ENCODE results near the gene HLA-B.
"Not testable (repeated sequence)": the region's sequence is repeated elsewhere in the genome, so short reads cannot be mapped to it uniquely, and the experiment has no call there.

HLA-B gene

DNA sequence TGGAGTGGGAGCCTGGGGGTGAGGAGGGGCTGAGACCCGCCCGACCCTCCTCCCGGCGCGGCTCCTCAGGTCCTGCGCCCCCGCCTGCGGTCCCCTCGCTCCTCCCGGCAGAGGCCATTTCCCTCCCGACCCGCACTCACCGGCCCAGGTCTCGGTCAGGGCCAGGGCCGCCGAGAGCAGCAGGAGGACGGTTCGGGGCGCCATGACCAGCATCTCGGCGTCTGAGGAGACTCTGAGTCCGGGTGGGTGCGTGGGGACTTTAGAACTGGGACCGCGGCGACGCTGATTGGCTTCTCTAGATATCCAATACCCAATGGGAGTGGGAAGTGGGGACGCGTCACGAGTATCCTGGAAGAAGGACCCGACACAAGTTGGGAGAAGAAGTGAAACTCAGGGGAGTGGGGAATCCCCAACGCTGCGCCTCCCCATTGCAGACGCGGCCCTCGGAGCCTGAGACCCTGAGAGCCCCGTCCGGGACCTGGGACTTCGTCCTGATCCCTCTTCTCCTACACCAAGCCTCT is at the start of gene HLA-B:
Gene HLA-B, minus strand, starts transcription at position 234 of the 521 bp plus-strand sequence. Its CDS starts 21 bp downstream, at position 213.
- Mint-ChIP-seq H3K4me1 (peaks cover 42 to 70% of the 10 kb centered on the region in 2 donors), H3K4me3 (peak within 1 kb of the TSS; percentile 93 to 97), H3K9me3 (peaks cover 3 to 4% of the 10 kb centered on the region in 2 donors), H3K27me3 (no peaks in the 10 kb centered on the region), H3K36me3 (peaks cover 49 to 61% of the 10 kb centered on the region in 2 donors), H3K27ac (peak within 1 kb of the TSS; percentile 100)
- ATAC-seq (replicated peaks) (peak; percentile 76 to 83), DNase-seq (peak; percentile 60)

DNA sequence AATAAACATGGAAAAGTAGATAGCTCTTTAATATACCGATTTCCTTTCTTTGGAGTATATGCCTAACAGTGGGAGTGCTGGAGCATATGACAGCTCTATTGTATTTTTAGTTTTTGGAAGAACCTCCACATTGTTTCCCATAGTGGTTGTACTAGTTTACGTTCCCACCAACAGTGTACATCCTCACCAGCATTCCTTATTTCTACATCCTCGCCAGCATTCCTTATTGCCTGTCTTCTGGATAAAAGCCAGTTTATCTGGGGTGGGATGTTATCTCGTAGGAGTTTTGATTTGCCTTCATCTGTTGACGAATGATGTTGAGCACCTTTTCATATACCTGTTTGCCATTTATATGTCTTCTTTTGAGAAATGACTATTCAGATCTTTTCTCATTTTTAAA is 49.0 kb upstream of the HLA-B start:
- ATAC-seq (replicated peaks) (no peak), DNase-seq (no peak)
- Mint-ChIP-seq H3K36me3 (peaks cover 12 to 18% of the 10 kb centered on the region in 2 donors), H3K9me3 (peaks cover 0 to 1% of the 10 kb centered on the region in 2 donors), H3K27ac (no peak overlapping the region), H3K27me3 (no peaks in the 10 kb centered on the region), H3K4me3 (no peak overlapping the region), H3K4me1 (peaks cover 48 to 83% of the 10 kb centered on the region in 2 donors)

DNA sequence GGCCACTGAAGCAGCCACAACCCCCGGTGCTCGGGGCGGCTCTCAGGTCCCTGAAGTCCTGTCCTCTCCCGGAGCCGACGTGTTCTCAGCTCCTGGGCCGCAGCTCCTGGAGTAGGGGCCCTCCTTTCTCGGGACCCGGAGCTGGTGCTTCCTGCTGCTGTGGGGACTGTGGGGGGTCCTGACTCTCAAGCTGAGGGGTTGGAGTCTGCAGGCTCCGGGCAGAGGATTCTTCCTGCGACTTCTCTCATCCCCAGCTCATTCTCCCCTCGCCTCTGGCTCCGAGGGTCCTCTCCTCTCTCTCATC is 47.0 kb upstream of the HLA-B start:
- not testable (repeated sequence) for H3K27me3 Mint-ChIP-seq; DNase-seq; H3K36me3 Mint-ChIP-seq; ATAC-seq (replicated peaks); H3K9me3 Mint-ChIP-seq
- Mint-ChIP-seq H3K4me3 (peak overlapping the region; percentile 80 to 85), H3K4me1 (peaks cover 45 to 83% of the 10 kb centered on the region in 2 donors), H3K27ac (peak overlapping the region; percentile 90)

DNA sequence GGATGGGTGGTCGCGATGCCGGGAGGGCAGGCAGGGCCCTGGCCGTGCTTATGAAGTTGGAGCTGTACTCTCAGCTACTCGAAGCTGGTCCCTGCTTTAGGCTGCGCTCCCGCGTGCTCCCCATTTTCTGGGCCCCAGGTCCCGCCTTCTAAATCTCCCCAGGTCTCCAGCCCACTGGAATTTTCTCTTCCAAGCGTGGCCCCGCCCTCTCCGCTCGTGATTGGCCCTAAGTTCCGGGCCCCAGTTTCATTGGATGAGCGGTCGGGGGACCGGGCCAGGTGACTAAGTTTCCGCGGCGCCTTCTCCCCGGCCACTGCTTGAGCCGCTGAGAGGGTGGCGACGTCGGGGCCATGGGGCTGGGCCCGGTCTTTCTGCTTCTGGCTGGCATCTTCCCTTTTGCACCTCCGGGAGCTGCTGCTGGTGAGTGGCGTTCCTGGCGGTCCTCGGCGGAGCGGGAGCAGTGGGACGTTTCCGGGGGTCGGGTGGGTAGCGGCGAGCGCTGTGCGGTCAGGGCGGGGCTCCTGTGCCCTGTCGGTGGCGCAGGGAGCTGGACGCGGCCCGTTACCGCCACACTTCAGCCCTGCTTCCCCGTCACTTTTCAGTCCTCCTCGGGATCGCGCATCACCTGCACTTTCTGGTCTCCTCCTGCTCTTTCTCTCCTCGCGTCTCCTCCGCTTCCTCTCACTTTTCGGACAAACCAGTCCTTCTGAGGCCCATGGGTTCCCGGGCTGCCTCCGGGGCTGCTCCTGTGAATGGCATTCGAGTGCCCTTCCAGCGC is 46.5 kb upstream of the HLA-B start, which contains the start of gene MICA:
Gene MICA, plus strand, starts transcription at position 313 of the 778 bp plus-strand sequence. Its CDS starts 38 bp downstream, at position 351.
- H3K36me3 Mint-ChIP-seq: peaks cover 3 to 4% of the 10 kb centered on the region in 2 donors

GRCh38 chr6:31402324-31403282 is 45.6 kb upstream of the HLA-B start:
- Mint-ChIP-seq H3K27me3 (no peaks in the 10 kb centered on the region), H3K36me3 (peaks cover 3 to 4% of the 10 kb centered on the region in 2 donors), H3K27ac (peak overlapping the region; percentile 57), H3K9me3 (peaks cover 0 to 1% of the 10 kb centered on the region in 2 donors), H3K4me1 (peaks cover 42 to 71% of the 10 kb centered on the region in 2 donors), H3K4me3 (peak overlapping the region; percentile 80 to 85)
- no peak for DNase-seq
- ATAC-seq (replicated peaks): peak; percentile 41 to 44

More for the DNA sequence above, 46.5 kb upstream of the HLA-B start, which contains the start of gene MICA:
- peaks cover 0 to 1% of the 10 kb centered on the region in 2 donors for H3K9me3 Mint-ChIP-seq
- ATAC-seq (replicated peaks) (peak; percentile 73 to 76), DNase-seq (peak; percentile 67)
- peaks cover 45 to 80% of the 10 kb centered on the region in 2 donors for H3K4me1 Mint-ChIP-seq
- peak within 1 kb of the TSS; percentile 90 for H3K27ac Mint-ChIP-seq
- no peaks in the 10 kb centered on the region for H3K27me3 Mint-ChIP-seq
- H3K4me3 Mint-ChIP-seq: peak within 1 kb of the TSS; percentile 80 to 85

DNA sequence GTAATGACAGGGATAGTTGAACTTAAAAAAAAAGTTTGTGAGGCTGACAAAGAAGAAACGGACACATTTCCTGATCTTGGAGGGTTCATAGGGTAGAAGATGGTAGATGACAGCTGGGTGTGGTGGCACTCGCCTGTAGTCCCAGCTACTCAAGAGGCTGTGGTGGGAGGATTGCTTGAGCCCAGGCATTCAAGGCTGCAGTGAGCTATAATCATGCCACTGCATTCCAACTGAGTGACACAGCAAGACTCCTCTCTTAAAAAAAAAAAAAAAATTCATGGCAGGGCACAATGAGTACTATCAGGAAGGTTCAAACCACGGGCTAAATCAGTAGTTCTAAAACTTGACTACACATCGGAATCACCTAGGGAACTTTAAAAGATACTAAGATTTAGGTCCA is 44.4 kb upstream of the HLA-B start:
- Mint-ChIP-seq H3K27ac (no peak overlapping the region), H3K27me3 (no peaks in the 10 kb centered on the region), H3K9me3 (no peaks in the 10 kb centered on the region), H3K4me1 (peaks cover 41 to 65% of the 10 kb centered on the region in 2 donors), H3K36me3 (peaks cover 0 to 4% of the 10 kb centered on the region in 2 donors), H3K4me3 (peak overlapping the region; percentile 80 to 83)
- DNase-seq (no peak), ATAC-seq (replicated peaks) (no peak)

- Mint-ChIP-seq H3K4me3 (peak overlapping the region; percentile 80 to 83), H3K9me3 (no peaks in the 10 kb centered on the region), H3K4me1 (peaks cover 37 to 58% of the 10 kb centered on the region in 2 donors), H3K36me3 (peaks cover 0 to 2% of the 10 kb centered on the region in 2 donors), H3K27me3 (no peaks in the 10 kb centered on the region), H3K27ac (peak overlapping the region; percentile 91)
- ATAC-seq (replicated peaks): peak; percentile 54 to 72
- DNase-seq: peak; percentile 32
Observed at GRCh38 chr6:31400467-31401289, 43.7 kb upstream of the HLA-B start.

DNA sequence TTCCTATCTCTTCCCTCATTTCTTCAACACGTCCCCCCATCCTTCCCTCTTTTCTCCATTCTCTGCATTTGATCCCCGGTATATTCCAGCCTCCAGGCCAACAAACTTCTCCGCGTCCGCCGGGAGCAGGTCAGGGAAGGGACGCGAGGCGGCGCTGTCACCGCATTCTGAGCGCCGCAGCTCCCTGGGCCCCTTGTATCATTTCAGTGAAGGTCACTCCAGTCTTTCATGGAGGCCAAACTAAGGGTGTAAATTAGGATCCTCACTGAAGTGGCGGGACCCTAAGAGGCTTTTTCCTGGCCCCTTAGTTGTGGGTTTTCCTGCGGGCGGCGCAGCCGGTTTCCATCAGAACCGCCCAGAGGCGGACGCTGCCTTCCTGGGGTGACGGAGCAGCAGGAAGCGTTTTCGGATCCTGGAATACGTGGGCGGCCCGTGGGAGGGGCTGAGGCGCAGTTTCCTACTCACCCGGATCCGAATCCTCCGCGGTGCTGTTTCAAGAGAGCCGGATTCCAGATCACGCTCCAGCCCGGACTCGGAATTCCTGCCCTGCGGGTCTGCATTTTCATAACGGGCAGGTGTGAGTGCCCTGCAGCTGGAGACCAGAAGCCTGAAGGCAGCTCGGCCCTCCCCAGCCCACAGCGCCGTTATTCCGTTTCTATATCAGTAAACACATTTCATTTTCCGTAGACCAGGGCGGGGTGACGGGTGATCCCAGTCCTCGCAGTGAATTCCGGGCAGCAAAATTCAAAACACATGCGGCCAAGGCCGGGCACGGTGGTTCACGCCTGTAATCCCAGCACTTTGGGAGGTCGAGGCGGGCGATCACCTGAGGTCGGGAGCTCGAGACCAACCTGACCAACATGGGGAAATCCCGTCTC is 42.8 kb upstream of the HLA-B start:
- ATAC-seq (replicated peaks) (peak; percentile 52 to 56), DNase-seq (peak; percentile 39)
- H3K27me3 Mint-ChIP-seq: no peaks in the 10 kb centered on the region
- H3K27ac Mint-ChIP-seq: peak overlapping the region; percentile 91
- peaks cover 35 to 54% of the 10 kb centered on the region in 2 donors for H3K4me1 Mint-ChIP-seq
- H3K4me3 Mint-ChIP-seq: peak overlapping the region; percentile 80 to 83
- H3K9me3 Mint-ChIP-seq: no peaks in the 10 kb centered on the region
- H3K36me3 Mint-ChIP-seq: peaks cover 0 to 4% of the 10 kb centered on the region in 2 donors

- Mint-ChIP-seq H3K9me3 (no peaks in the 10 kb centered on the region), H3K4me1 (peaks cover 26 to 39% of the 10 kb centered on the region in 2 donors), H3K36me3 (peaks cover 4 to 6% of the 10 kb centered on the region in 2 donors), H3K4me3 (no peak overlapping the region), H3K27me3 (no peaks in the 10 kb centered on the region), H3K27ac (no peak overlapping the region)
- DNase-seq (no peak), ATAC-seq (replicated peaks) (no peak)
Observed at GRCh38 chr6:31397901-31398525, 41.0 kb upstream of the HLA-B start.

DNA sequence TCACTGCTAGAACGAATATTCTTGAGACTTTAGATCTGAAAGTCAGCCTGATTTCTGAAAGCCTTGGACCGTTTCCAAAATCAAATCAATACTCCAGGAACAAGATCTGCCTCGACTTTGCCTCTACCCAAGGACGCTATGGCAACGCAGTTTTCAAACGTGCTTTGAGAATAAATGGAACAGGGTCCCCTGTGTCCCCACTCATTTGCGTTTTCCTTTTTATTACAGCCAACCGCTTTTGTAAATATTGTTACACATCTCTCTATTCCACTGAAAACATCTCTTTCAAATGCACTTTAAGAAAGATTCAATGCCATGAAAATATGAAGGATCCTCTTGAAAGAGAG is 40.1 kb upstream of the HLA-B start:
- not testable (repeated sequence) for H3K9me3 Mint-ChIP-seq; H3K36me3 Mint-ChIP-seq; ATAC-seq (replicated peaks); H3K4me3 Mint-ChIP-seq; DNase-seq; H3K27me3 Mint-ChIP-seq; H3K27ac Mint-ChIP-seq
- peaks cover 18 to 30% of the 10 kb centered on the region in 2 donors for H3K4me1 Mint-ChIP-seq

DNA sequence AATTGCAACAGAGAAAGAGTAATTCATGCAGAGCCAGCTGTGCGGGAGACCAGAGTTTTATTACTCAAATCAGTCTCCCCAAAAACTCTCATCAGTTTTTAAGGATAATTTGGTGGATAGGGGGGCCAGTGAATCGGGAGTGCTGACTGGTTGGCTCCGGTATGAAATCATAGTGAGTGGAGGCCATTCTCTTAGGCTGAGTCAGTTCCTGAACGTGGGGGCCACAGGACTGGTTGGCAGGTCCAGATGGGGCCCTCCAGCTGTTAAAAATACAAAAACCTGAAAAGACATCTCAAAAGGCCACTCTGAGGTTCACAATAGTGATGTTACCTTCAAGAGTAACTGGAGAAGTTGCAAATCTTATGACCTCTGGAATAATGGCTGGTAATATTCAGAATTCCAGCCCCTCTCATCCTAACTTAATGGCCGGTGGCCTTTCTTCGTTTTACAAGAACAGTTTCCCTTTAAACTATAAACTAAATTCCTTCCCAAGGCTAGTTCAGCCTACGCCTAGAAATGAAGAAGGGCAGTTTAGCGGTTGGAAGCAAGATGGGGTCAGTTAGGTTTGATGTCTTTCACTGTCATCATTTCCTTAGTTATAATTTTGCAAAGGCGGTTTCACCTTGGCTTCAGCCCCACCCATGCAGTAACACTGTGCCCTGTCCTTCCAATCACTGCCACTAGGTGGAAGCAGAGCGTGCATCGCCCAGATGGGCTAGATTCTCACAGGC is 39.6 kb upstream of the HLA-B start:
- peak overlapping the region; percentile 44 for H3K27ac Mint-ChIP-seq
- H3K4me3 Mint-ChIP-seq: no peak overlapping the region
- peak; percentile 60 to 72 for ATAC-seq (replicated peaks)

GRCh38 chr6:31395832-31396231 is 38.9 kb upstream of the HLA-B start:
- Mint-ChIP-seq H3K36me3 (peaks cover 4 to 6% of the 10 kb centered on the region in 2 donors), H3K27ac (no peak overlapping the region), H3K9me3 (no peaks in the 10 kb centered on the region), H3K27me3 (no peaks in the 10 kb centered on the region), H3K4me3 (no peak overlapping the region), H3K4me1 (peaks cover 9 to 17% of the 10 kb centered on the region in 2 donors)
- DNase-seq: no peak
- no peak for ATAC-seq (replicated peaks)

More for the DNA sequence above, 39.6 kb upstream of the HLA-B start:
- H3K4me1 Mint-ChIP-seq: peaks cover 16 to 24% of the 10 kb centered on the region in 2 donors
- peak; percentile 80 for DNase-seq
- H3K36me3 Mint-ChIP-seq: peaks cover 4 to 6% of the 10 kb centered on the region in 2 donors
- H3K9me3 Mint-ChIP-seq: no peaks in the 10 kb centered on the region
- no peaks in the 10 kb centered on the region for H3K27me3 Mint-ChIP-seq
